C4-2B (cell line): Measurements from ENCODE around the gene TRIM15.
A peak's percentile ranks its signal among the peaks of the same experiment; 100 is the strongest.

Experiments
- H3K27ac ChIP-seq: fragments of 450-650 bp; 2 replicates; pipeline ENCODE4 v1.5.1; 2017
- ZFX ChIP-seq: fragments of 450-650 bp; IDR thresholded peaks from 2 replicates; pipeline ENCODE4 v1.6.1; 2017
- TF ChIP-seq, protein P1 (sequence below): fragments of 450-650 bp; conservative IDR thresholded peaks from 2 replicates; pipeline ENCODE4 v1.5.1; 2017; ENCODE audit warnings: mild to moderate bottlenecking

TRIM15 gene

DNA sequence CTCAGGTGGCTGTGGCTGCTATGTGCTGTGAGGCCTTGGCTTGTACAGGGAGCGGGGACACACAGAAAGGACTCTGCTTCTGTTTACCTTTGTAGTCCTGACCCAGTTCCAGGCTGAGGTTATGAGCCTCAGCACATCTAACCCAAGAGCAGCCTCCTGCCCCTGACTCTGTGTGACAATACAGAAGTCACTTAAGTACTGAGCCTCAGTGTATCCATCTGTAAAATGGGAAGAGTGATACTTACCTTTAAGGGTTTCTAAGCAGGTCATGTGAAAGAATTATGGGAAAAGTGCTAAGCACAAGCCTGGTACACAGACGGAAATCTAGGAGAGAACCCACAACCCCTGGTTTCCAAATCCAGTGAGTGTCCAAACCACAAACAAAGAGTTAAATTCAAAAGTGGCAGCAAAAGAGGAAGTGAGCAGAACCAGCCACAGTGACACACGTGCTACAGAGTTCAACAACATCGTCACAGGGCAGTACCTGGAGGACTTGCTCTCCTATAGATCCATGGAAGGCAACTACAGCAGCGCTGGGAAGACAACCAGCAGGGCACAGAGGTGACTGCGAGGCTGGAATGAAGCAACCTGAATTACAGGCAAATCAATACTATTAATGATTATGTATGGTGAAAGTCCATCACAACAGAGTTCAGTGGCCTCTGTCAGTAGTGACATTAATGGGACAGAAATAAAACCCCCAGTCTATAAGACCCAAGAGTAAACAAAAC lies 37.4 kb downstream of the TRIM15 start:
- TF ChIP-seq, protein P1, sequence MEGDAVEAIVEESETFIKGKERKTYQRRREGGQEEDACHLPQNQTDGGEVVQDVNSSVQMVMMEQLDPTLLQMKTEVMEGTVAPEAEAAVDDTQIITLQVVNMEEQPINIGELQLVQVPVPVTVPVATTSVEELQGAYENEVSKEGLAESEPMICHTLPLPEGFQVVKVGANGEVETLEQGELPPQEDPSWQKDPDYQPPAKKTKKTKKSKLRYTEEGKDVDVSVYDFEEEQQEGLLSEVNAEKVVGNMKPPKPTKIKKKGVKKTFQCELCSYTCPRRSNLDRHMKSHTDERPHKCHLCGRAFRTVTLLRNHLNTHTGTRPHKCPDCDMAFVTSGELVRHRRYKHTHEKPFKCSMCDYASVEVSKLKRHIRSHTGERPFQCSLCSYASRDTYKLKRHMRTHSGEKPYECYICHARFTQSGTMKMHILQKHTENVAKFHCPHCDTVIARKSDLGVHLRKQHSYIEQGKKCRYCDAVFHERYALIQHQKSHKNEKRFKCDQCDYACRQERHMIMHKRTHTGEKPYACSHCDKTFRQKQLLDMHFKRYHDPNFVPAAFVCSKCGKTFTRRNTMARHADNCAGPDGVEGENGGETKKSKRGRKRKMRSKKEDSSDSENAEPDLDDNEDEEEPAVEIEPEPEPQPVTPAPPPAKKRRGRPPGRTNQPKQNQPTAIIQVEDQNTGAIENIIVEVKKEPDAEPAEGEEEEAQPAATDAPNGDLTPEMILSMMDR: no peak
- TF ChIP-seq ZFX: no peak
- H3K27ac ChIP-seq: no peak overlapping the region

DNA sequence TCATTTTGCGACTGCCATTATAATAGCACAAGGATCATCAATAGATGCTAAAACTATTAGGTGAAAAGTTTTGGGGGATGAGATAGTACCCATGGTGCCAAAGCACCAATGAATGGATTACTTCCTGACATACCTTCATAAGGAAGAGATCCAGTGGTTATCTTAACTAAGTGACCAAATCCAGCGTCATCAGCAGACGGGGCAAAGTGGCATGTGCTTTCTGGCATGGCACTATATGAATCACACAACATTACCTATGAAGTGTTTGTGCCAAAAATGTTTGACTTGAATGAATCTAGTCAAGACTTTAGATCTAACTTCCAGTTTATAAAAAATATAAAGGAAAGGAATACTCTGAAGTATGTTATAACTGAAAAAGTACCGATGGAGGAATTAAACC lies 39.0 kb downstream of the TRIM15 start:
- H3K27ac ChIP-seq: no peak overlapping the region
- TF ChIP-seq, protein P1: no peak
- no peak for TF ChIP-seq ZFX

DNA sequence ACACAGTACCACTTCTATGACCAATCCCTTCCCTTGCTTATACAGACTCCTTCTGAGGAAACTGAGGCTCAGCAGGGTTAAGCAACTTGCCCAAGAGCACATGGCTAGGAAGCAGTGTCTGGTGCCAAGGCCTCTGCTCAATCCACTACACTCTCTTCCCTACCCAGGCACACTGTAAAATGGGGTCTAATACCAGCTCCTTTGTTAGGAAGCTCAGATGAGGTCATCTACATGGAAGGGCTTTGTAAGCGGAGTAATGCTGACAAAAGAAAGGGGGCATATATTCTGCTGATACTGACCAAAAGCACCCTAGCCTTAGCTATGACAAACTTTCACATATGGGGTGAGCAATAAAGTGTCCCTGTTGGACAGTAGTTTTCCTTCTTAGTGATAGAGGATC lies 40.8 kb downstream of the TRIM15 start:
- H3K27ac ChIP-seq: no peak overlapping the region
- TF ChIP-seq, protein P1: no peak
- no peak for TF ChIP-seq ZFX

DNA sequence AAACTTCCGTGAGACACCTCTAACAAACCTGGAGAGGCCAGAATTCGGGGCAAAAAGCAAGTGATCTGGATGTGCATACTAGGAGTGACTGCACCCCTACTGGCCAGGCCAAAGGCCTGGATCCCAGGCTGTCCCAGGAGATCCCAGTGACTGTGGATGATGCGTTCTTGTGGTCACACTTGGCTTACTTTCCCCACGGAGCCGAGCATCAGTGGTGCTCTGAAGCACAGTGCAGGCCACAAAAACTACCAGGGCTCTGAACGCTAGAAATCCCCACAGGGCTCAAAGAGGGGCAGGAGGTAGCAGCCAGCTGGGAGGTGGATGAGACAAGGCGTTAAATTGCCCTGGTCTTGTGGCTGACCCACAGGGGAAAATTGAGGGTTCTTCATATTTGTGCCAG lies 42.8 kb downstream of the TRIM15 start:
- no peak for TF ChIP-seq ZFX
- TF ChIP-seq, protein P1: no peak
- H3K27ac ChIP-seq: no peak overlapping the region

DNA sequence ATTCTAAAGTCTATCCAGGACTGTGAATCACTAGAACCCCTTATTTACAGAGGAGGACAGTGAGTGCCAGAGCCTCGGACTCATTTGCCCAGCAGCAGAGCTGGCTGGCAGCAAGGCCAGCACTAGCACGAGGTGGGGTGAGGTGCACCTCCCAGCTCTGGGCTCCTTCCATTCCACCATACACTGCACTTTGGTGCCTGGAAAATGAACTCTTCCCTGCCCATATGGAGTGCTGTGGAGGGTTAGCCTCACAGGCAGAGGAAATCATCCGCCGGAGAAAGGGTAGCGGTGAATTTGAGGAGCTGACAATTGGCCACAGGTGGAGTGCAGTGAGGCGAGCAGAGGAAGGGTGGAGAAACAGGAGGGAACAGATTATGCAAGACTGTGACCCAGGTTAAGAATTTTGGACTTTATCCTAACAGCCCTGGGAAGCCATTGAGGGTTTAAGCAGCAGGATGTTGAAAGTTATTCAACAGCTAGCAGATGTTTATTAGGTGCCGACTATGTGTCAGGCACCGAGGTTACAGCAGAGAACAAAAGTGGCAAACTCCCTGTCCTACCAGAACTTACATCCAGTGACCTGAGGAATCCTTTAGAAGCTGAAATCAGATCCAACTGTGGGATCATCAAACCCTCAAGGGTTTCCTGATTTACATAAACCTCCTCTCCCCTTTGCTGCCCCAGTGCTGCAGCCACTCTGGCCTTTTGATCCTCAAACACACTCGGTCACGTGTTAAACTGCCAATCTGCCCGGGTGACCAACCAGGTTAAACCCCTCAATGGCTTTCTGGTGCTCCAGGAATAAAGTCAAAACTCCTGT lies 43.7 kb downstream of the TRIM15 start:
- TF ChIP-seq, protein P1: no peak
- no peak for TF ChIP-seq ZFX
- H3K27ac ChIP-seq: peak overlapping the region; percentile 44

DNA sequence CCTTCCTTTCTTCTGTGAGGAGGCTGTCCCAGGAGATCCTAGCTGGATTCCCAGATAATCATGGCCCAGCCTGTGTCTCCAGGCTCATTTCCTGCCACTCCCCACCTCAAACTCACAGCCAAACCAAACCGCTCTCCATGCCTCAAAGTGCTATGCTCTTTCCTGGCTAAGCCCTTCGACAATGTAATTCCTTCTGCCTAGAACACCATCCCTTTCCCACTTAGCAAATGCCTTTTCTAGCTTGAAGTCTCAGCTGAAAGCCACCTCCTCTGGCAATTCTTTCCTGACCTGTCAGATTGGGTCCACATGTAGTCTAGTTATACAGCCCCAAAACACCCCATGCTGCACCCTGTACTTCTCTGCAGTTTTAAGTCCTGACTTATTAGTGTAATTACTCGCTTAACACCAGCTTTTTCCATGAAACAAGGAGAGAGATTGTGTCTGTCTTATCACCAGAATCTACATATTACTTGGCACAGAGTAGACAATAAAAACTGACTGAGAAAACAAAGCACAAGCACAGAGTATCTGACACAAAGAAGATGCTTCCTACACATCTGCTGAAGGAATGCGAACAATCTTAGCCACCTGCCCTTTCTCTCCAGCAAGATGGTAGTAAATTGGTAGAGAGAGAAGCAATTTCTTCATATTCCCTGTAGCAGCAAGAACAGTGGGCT lies 44.4 kb downstream of the TRIM15 start:
- peak overlapping the region; percentile 44 for H3K27ac ChIP-seq
- no peak for TF ChIP-seq ZFX
- TF ChIP-seq, protein P1: no peak

DNA sequence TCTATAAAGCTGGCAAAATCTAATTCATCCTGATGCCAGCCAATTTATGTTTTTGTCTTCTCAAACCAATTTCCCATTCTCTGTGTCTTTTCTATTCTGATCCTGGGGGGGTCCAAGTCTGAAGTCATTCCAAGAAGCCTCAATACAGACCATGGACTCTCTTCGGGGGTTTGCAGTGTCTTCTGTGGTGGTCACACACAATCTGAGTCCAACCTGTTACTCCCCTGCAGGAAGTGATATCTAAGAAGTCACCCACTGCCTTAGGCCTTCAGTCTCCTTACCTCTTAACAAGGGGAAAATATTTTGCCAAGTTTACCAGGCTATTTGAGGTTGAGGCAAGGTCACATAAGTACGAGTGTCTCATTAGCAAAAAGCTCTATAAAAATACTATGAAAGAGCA lies 48.0 kb downstream of the TRIM15 start:
- TF ChIP-seq, protein P1: no peak
- TF ChIP-seq ZFX: no peak
- H3K27ac ChIP-seq: no peak overlapping the region
